Loucy (cell line): ENCODE data around the gene CTNNBL1.

ENCODE experiments used
- H2AFZ ChIP-seq: fragments of 200-600 bp; sonication (generic); 2 replicates; pipeline ENCODE4 v1.6.0; 2016; ENCODE audit warnings: antibody characterized with exemption, mild to moderate bottlenecking, low read length, moderate library complexity
- H3F3A ChIP-seq: fragments of 200-600 bp; 2 replicates; pipeline ENCODE4 v1.6.0; 2016; ENCODE audit warnings: antibody characterized with exemption, low read depth, mild to moderate bottlenecking
- H3K27me3 ChIP-seq: fragments of 200-600 bp; sonication (generic); 2 replicates; pipeline ENCODE4 v1.6.1; 2014; ENCODE audit warnings: low read length, mild to moderate bottlenecking; ENCODE audit not compliant: insufficient read depth, poor library complexity, severe bottlenecking
- H3K36me3 ChIP-seq: fragments of 200-600 bp; sonication (generic); 2 replicates; pipeline ENCODE4 v1.6.1; 2016; ENCODE audit warnings: low read length; ENCODE audit not compliant: insufficient read depth
- H3K4me1 ChIP-seq: fragments of 200-600 bp; sonication (generic); 2 replicates; pipeline ENCODE4 v1.5.1; 2014; ENCODE audit warnings: low read length, mild to moderate bottlenecking; ENCODE audit not compliant: insufficient read depth, poor library complexity, severe bottlenecking
- H3K4me2 ChIP-seq: fragments of 200-600 bp; sonication (generic); 2 replicates; pipeline ENCODE4 v1.6.0; 2014; ENCODE audit warnings: antibody characterized with exemption, low read length, low read depth, mild to moderate bottlenecking; ENCODE audit not compliant: poor library complexity, severe bottlenecking
- H3K4me3 ChIP-seq: fragments of 200-600 bp; sonication (generic); 2 replicates; pipeline ENCODE4 v1.5.1; 2014; ENCODE audit warnings: low read length, mild to moderate bottlenecking, mixed read lengths; ENCODE audit not compliant: poor library complexity, severe bottlenecking
- H3K79me2 ChIP-seq: fragments of 200-600 bp; sonication (generic); 2 replicates; pipeline ENCODE4 v1.6.1; 2014; ENCODE audit warnings: low read length; ENCODE audit not compliant: insufficient read depth
- H3K9ac ChIP-seq: fragments of 200-600 bp; sonication (generic); 2 replicates; pipeline ENCODE4 v1.6.0; 2014; ENCODE audit warnings: mild to moderate bottlenecking, low read depth, low read length, moderate library complexity; ENCODE audit not compliant: poor library complexity, severe bottlenecking
- H3K9me2 ChIP-seq: fragments of 200-600 bp; sonication (generic); replicated peaks from 2 replicates; pipeline ENCODE4 v1.6.1; 2016; ENCODE audit warnings: low read depth, low read length, mixed read lengths
- H3K9me3 ChIP-seq: fragments of 200-600 bp; sonication (generic); 2 replicates; pipeline ENCODE4 v1.6.1; 2014; ENCODE audit warnings: mild to moderate bottlenecking, antibody characterized with exemption, low read length, low read depth; ENCODE audit not compliant: insufficient read depth
- H4K20me1 ChIP-seq: fragments of 200-600 bp; sonication (generic); 2 replicates; pipeline ENCODE4 v1.6.0; 2014; ENCODE audit warnings: antibody characterized with exemption, low read length, mild to moderate bottlenecking; ENCODE audit not compliant: insufficient read depth, poor library complexity, severe bottlenecking
- EZH2phosphoT487 ChIP-seq: fragments of 200-600 bp; IDR thresholded peaks from 2 replicates; pipeline ENCODE4 v1.6.1; 2018; ENCODE audit warnings: antibody characterized with exemption, mild to moderate bottlenecking, moderate library complexity, borderline replicate concordance
- TF ChIP-seq, protein P1 (sequence below): fragments of 200-600 bp; sonication (generic); conservative IDR thresholded peaks from 2 replicates; pipeline ENCODE4 v1.5.1; 2014; ENCODE audit warnings: mild to moderate bottlenecking, antibody characterized with exemption, low read length

Gene CTNNBL1

GRCh38 chr20:37917461-37917860 lies 223.6 kb downstream of the CTNNBL1 start:
- Histone ChIP-seq H3K9me2 (no peaks in the 10 kb centered on the region), H3F3A (no peaks in the 10 kb centered on the region), H3K9me3 (no peaks in the 10 kb centered on the region), H3K9ac (no peak overlapping the region), H4K20me1 (no peaks in the 10 kb centered on the region), H3K4me3 (no peak overlapping the region), H3K79me2 (no peaks in the 10 kb centered on the region), H3K4me2 (no peak overlapping the region), H3K27me3 (no peaks in the 10 kb centered on the region), H2AFZ (no peak overlapping the region), H3K36me3 (no peaks in the 10 kb centered on the region), H3K4me1 (no peaks in the 10 kb centered on the region)
- TF ChIP-seq, protein P1, sequence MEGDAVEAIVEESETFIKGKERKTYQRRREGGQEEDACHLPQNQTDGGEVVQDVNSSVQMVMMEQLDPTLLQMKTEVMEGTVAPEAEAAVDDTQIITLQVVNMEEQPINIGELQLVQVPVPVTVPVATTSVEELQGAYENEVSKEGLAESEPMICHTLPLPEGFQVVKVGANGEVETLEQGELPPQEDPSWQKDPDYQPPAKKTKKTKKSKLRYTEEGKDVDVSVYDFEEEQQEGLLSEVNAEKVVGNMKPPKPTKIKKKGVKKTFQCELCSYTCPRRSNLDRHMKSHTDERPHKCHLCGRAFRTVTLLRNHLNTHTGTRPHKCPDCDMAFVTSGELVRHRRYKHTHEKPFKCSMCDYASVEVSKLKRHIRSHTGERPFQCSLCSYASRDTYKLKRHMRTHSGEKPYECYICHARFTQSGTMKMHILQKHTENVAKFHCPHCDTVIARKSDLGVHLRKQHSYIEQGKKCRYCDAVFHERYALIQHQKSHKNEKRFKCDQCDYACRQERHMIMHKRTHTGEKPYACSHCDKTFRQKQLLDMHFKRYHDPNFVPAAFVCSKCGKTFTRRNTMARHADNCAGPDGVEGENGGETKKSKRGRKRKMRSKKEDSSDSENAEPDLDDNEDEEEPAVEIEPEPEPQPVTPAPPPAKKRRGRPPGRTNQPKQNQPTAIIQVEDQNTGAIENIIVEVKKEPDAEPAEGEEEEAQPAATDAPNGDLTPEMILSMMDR, result no peak
- no peak for TF ChIP-seq EZH2phosphoT487

DNA sequence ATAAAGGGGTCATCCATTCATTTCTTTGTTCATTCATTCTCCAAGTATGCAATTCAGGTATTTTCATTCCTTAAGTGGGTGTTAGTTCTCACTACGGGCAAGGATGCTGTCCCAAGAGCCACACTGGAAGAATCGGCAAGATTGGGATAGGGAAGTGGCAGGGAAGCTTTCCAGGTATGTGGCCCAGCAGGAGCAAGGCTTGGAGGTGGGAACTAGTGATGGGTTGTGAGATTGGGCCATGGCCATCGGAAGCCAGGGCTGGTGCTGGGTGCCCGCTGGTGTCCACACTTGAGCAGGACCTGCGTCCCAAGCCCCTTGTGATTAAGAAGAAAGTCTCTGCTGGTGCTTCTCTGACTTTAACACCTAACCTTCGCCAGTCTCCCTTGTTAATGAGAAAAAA lies 224.2 kb downstream of the CTNNBL1 start:
- Histone ChIP-seq H4K20me1 (no peaks in the 10 kb centered on the region), H3K4me3 (no peak overlapping the region), H2AFZ (no peak overlapping the region), H3K9ac (no peak overlapping the region), H3K27me3 (no peaks in the 10 kb centered on the region), H3K36me3 (no peaks in the 10 kb centered on the region), H3K79me2 (no peaks in the 10 kb centered on the region), H3K4me1 (no peaks in the 10 kb centered on the region), H3F3A (no peaks in the 10 kb centered on the region), H3K9me3 (no peaks in the 10 kb centered on the region), H3K4me2 (no peak overlapping the region), H3K9me2 (no peaks in the 10 kb centered on the region)
- TF ChIP-seq EZH2phosphoT487, result no peak
- TF ChIP-seq, protein P1, result no peak

GRCh38 chr20:37919389-37920040 lies 225.7 kb downstream of the CTNNBL1 start:
- no peak overlapping the region for H3K9ac ChIP-seq
- H3K27me3 ChIP-seq, result no peaks in the 10 kb centered on the region
- no peak overlapping the region for H3K4me2 ChIP-seq
- H2AFZ ChIP-seq, result no peak overlapping the region
- H3K9me3 ChIP-seq, result no peaks in the 10 kb centered on the region
- H3K36me3 ChIP-seq, result no peaks in the 10 kb centered on the region
- no peaks in the 10 kb centered on the region for H3K79me2 ChIP-seq
- TF ChIP-seq, protein P1, result no peak
- no peak overlapping the region for H3K4me3 ChIP-seq
- no peaks in the 10 kb centered on the region for H3K4me1 ChIP-seq
- no peaks in the 10 kb centered on the region for H4K20me1 ChIP-seq
- H3K9me2 ChIP-seq, result no peaks in the 10 kb centered on the region
- no peaks in the 10 kb centered on the region for H3F3A ChIP-seq
